GM21825 (cell line): Measurements from ENCODE around the gene GDPD1.
"Not testable (repeated sequence)": the region's sequence is repeated elsewhere in the genome, so short reads cannot be mapped to it uniquely, and the experiment has no call there.

Experiments used
- ATAC-seq: cut with Tn5 transposase; IDR thresholded peaks from one replicate; pipeline ENCODE4 v1.9.1; 2021; ENCODE audit warnings: mild to moderate bottlenecking, moderate library complexity; ENCODE audit not compliant: unreplicated experiment

GDPD1 gene

GRCh38 chr17:59220328-59221158 is at the start of gene GDPD1:
Gene GDPD1 (plus strand): TSS chr17:59220511. CDS start chr17:59220610, 99 bp downstream.
- ATAC-seq = peak; percentile 93

- no peak for ATAC-seq
Measured at GRCh38 chr17:59172436-59173004, 47.8 kb upstream of the GDPD1 start.

- ATAC-seq = no peak
Measured at GRCh38 chr17:59174671-59175070, 45.6 kb upstream of the GDPD1 start.

GRCh38 chr17:59175076-59175475 is 45.2 kb upstream of the GDPD1 start:
- ATAC-seq = no peak

- no peak for ATAC-seq
Measured at GRCh38 chr17:59178266-59178985, 41.9 kb upstream of the GDPD1 start.

GRCh38 chr17:59179601-59180000 is 40.7 kb upstream of the GDPD1 start:
- ATAC-seq = not testable (repeated sequence)

GRCh38 chr17:59180626-59181025 is 39.7 kb upstream of the GDPD1 start:
- no peak for ATAC-seq

GRCh38 chr17:59181481-59181880 is 38.8 kb upstream of the GDPD1 start:
- no peak for ATAC-seq

- ATAC-seq = no peak
Measured at GRCh38 chr17:59185997-59186396, 34.3 kb upstream of the GDPD1 start.

- no peak for ATAC-seq
Measured at GRCh38 chr17:59186850-59187249, 33.5 kb upstream of the GDPD1 start.

- ATAC-seq = no peak
Measured at GRCh38 chr17:59190806-59191205, 29.5 kb upstream of the GDPD1 start.

GRCh38 chr17:59193336-59193862 is 26.9 kb upstream of the GDPD1 start:
- no peak for ATAC-seq

GRCh38 chr17:59199398-59199797 is 20.9 kb upstream of the GDPD1 start:
- ATAC-seq = no peak

- ATAC-seq = no peak
Measured at GRCh38 chr17:59202320-59202719, 18.0 kb upstream of the GDPD1 start.

- no peak for ATAC-seq
Measured at GRCh38 chr17:59219370-59219769, 941 bp upstream of the GDPD1 start.

- ATAC-seq = no peak
Measured at GRCh38 chr17:59219992-59220327, 351 bp upstream of the GDPD1 start.

- ATAC-seq = no peak
Measured at GRCh38 chr17:59221159-59221847, 992 bp downstream of the GDPD1 start.

GRCh38 chr17:59223813-59224212 is 3.5 kb downstream of the GDPD1 start:
- ATAC-seq = no peak

GRCh38 chr17:59228588-59228987 is 8.3 kb downstream of the GDPD1 start:
- ATAC-seq = not testable (repeated sequence)

GRCh38 chr17:59230764-59231163 is 10.5 kb downstream of the GDPD1 start:
- ATAC-seq = no peak

GRCh38 chr17:59234631-59235030 is 14.3 kb downstream of the GDPD1 start:
- ATAC-seq = no peak
